GM12874 (cell line): ENCODE results near the gene PTPN7.

Experiments used
- CTCF ChIP-seq: IDR thresholded peaks from 2 replicates; pipeline ENCODE4 v1.5.1; 2011; ENCODE audit warnings: low read depth, mild to moderate bottlenecking, control low read depth, low read length, moderate library complexity; ENCODE audit not compliant: insufficient read depth

Gene PTPN7

GRCh38 chr1:202161151-202162046 lies 997 bp upstream of the PTPN7 start:
- TF ChIP-seq CTCF: no peak

DNA sequence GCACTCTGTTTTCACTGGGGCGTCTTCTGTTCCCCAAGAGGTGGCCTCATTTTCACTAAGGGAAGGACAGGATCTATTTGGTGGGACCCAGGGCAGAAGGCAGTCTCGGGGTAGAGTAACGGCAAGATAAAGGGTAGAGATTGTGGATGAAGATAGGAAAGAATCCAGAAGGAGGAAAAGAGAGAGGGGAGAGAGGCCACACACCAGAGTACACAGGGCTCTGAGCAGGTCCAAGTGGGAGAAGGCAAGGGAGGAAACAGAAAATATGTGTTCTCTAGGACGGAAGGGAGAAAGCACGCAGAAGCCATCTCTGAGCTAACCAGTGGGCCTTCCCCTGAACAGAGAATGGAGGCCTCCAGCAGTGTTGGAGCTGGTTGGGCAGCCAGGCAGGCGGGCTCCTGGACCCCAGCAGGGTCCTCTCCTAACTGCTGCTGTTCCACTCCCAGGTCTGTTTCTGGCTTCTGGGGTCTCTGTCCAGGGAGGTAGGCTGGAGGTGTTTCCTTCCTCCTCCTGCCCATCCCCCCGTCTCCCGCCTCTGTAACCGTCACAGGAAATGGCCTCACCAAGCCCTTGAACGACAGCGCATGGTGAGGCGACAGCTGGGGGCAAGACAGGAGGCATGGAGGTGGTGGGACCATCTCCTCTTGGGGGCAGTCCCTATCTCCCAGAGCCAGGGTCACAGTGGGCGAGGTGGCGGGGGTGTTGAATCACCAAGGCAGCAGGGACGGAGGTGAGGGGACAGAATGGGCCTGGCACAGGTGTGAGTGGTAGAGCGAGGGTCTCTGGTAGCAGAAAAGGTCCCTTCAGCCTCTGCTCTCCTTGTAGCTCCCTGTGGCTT lies 649 bp downstream of the PTPN7 start:
- TF ChIP-seq CTCF: no peak

- TF ChIP-seq CTCF: peak; percentile 71
These were observed 1.4 kb downstream of the PTPN7 start for GRCh38 chr1:202158810-202159533.

- TF ChIP-seq CTCF: no peak
These were observed 2.5 kb downstream of the PTPN7 start for GRCh38 chr1:202157945-202158344.

GRCh38 chr1:202156590-202156989 lies 3.8 kb downstream of the PTPN7 start:
- no peak for TF ChIP-seq CTCF

GRCh38 chr1:202155478-202156021 lies 4.9 kb downstream of the PTPN7 start:
- TF ChIP-seq CTCF: no peak
